Liver (tissue), 9 donors: ENCODE measurements around the gene PCNT. TPM values are rescaled to one million over a fixed set of nuclear protein-coding genes. Genes with fewer than 3 reads are reported as not detected.

ENCODE experiments used
- DNase-seq: peaks from one replicate; pipeline ENCODE4 v3.0.0-alpha.2; 2017; ENCODE audit warnings: low spot score
- H3K27ac ChIP-seq, 2 donors: one replicate each; pipeline ENCODE4 v1.7.0; 2013; ENCODE audit warnings: inconsistent platforms in 2 of 2, low read length in 2 of 2, control low read depth in 1 of 2, low read depth in 1 of 2, mild to moderate bottlenecking in 1 of 2
- H3K27me3 ChIP-seq, 4 donors: one replicate each; pipeline versions ENCODE4 v1.6.1 to v1.7.0; 2013; ENCODE audit warnings: low read length in 3 of 4, inconsistent platforms in 1 of 4, mild to moderate bottlenecking in 1 of 4, moderate library complexity in 1 of 4; ENCODE audit not compliant: control insufficient read depth in 4 of 4, insufficient read depth in 4 of 4
- H3K36me3 ChIP-seq, 4 donors: one replicate each; pipeline versions ENCODE4 v1.6.1 to v1.7.0; 2013; ENCODE audit warnings: low read length in 3 of 4, mild to moderate bottlenecking in 3 of 4, low read depth in 1 of 4, moderate library complexity in 1 of 4; ENCODE audit not compliant: control insufficient read depth in 4 of 4, insufficient read depth in 3 of 4
- H3K4me1 ChIP-seq, 4 donors: one replicate each; pipeline versions ENCODE4 v1.6.1 to v1.7.0; 2013; ENCODE audit warnings: low read length in 3 of 4, mild to moderate bottlenecking in 3 of 4, moderate library complexity in 1 of 4; ENCODE audit not compliant: control insufficient read depth in 4 of 4, insufficient read depth in 4 of 4
- H3K4me3 ChIP-seq, 3 donors: one replicate each; pipeline versions ENCODE4 v1.6.1 to v1.7.0; 2013; ENCODE audit warnings: low read length in 3 of 3, control low read depth in 1 of 3, low read depth in 1 of 3, mild to moderate bottlenecking in 1 of 3
- H3K9ac ChIP-seq, 2 donors: one replicate each; pipeline ENCODE4 v1.7.0; 2013; ENCODE audit warnings: low read length in 2 of 2, mild to moderate bottlenecking in 2 of 2, moderate library complexity in 2 of 2, control low read depth in 1 of 2, low read depth in 1 of 2
- H3K9me3 ChIP-seq, 4 donors: one replicate each; pipeline versions ENCODE4 v1.6.1 to v1.7.0; 2013; ENCODE audit warnings: low read length in 3 of 4; ENCODE audit not compliant: control insufficient read depth in 4 of 4
- EGR1 ChIP-seq, 2 donors: IDR thresholded peaks; 2 replicates each; pipeline ENCODE4 v1.6.1; 2016 to 2018; ENCODE audit warnings: antibody characterized with exemption in 2 of 2, low read depth in 2 of 2
- FOXA1 ChIP-seq: IDR thresholded peaks from 2 replicates; pipeline ENCODE4 v1.6.1; 2016; ENCODE audit warnings: antibody characterized with exemption
- FOXA2 ChIP-seq: IDR thresholded peaks from 2 replicates; pipeline ENCODE4 v1.6.1; 2016; ENCODE audit warnings: antibody characterized with exemption
- GABPA ChIP-seq, 2 donors: IDR thresholded peaks in 1 of 2; conservative IDR thresholded peaks in 1 of 2; 2 replicates each; pipeline ENCODE4 v1.6.1; 2016; ENCODE audit warnings: antibody characterized with exemption in 2 of 2, mild to moderate bottlenecking in 1 of 2, moderate library complexity in 1 of 2
- HNF4A ChIP-seq, 2 donors: conservative IDR thresholded peaks; 2 replicates each; pipeline ENCODE4 v1.6.1; 2016; ENCODE audit warnings: antibody characterized with exemption in 2 of 2, mild to moderate bottlenecking in 2 of 2
- HNF4G ChIP-seq: IDR thresholded peaks from 2 replicates; pipeline ENCODE4 v1.6.1; 2016; ENCODE audit warnings: antibody characterized with exemption
- JUND ChIP-seq, 2 donors: IDR thresholded peaks; 2 replicates each; pipeline ENCODE4 v1.6.1; 2016; ENCODE audit warnings: antibody characterized with exemption in 2 of 2
- RAD21 ChIP-seq, 2 donors: IDR thresholded peaks; 2 replicates each; pipeline ENCODE4 v1.6.1; 2016; ENCODE audit warnings: antibody characterized with exemption in 2 of 2, mild to moderate bottlenecking in 2 of 2
- RXRA ChIP-seq, 2 donors: IDR thresholded peaks; 2 replicates each; pipeline ENCODE4 v1.6.1; 2017 to 2018; ENCODE audit warnings: antibody characterized with exemption in 2 of 2, mild to moderate bottlenecking in 1 of 2
- SP1 ChIP-seq: IDR thresholded peaks from 2 replicates; pipeline ENCODE4 v1.6.1; 2018; ENCODE audit warnings: antibody characterized with exemption, mild to moderate bottlenecking
- TAF1 ChIP-seq: conservative IDR thresholded peaks from 2 replicates; pipeline ENCODE4 v1.6.1; 2016; ENCODE audit warnings: antibody characterized with exemption, mild to moderate bottlenecking
- YY1 ChIP-seq: IDR thresholded peaks from 2 replicates; pipeline ENCODE4 v1.6.1; 2016; ENCODE audit warnings: antibody characterized with exemption, mild to moderate bottlenecking
- WGBS: extraction: QIAGEN DNeasy Blood & Tissue Kit; methylation state at CpG from one replicate; pipeline ENCODE4 v1.1.7; 2013; 5-methylcytosine and 5-hydroxymethylcytosine counted together
- polyA plus RNA-seq, 2 donors: library from polyadenylated mRNA; stranded (reverse) in 1 of 2; unstranded in 1 of 2; fragments of 200-250 nt in 1 of 2; fragments of >200 nt in 1 of 2; fragmentation: Nextera tagmentation in 1 of 2; extraction: Ambion mirVana in 1 of 2; gene quantifications; one replicate each; pipeline versions ENCODE4 v1.2.1 to v1.2.3, GENCODE V29; 2013 to 2015
- total RNA-seq, 2 donors: library from RNA; depleted of rRNA; stranded (reverse); fragments of >200 nt; gene quantifications; one replicate each; pipeline ENCODE4 v1.2.3, GENCODE V29; 2014
- TF ChIP-seq, protein P1 (sequence below): IDR thresholded peaks from 2 replicates; pipeline ENCODE4 v1.6.1; 2016; ENCODE audit warnings: antibody characterized with exemption
- TF ChIP-seq, protein P2 (sequence below): IDR thresholded peaks from 2 replicates; pipeline ENCODE4 v1.6.1; 2016; ENCODE audit warnings: antibody characterized with exemption, mild to moderate bottlenecking
- TF ChIP-seq, protein P3 (sequence below): fragments of 150-350 bp; IDR thresholded peaks from 2 replicates; pipeline ENCODE4 v1.5.1; 2017; ENCODE audit warnings: improper control_type of control experiment, low read depth, low read length; ENCODE audit not compliant: missing input control
- TF ChIP-seq, protein P4 (sequence below): IDR thresholded peaks from 2 replicates; pipeline ENCODE4 v1.6.1; 2016; ENCODE audit warnings: antibody characterized with exemption
- donor health status: healthy.
- donor health status: healthy.
- donor health status: healthy.
- donor health status: healthy.
- donor health status: healthy.

Gene PCNT
- total and polyA plus RNA-seq, 4 donors, result 6.7 to 36.8 (median 15.2) TPM

DNA sequence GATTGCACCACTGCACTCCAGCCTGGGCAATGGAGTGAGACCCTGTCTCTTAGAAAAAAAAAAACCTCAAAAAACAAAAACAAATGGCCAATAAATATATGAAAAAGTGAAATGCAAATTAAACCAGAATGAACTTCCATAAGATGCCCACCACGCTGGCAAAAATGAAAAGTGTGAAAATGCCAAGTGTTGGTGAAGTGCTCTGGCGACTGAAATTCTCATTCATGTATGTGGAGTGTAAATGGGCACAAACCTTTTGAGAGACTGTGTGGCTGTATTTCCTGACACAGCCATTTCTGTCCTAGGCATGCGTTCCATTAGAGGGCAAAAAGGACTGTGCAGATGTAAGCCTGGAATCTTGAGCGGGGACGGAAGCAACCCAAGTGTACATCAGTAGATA lies 19.5 kb upstream of the PCNT start:
- Histone ChIP-seq H3K27me3 (no peaks in the 10 kb centered on the region), H3K36me3 (peaks cover 0 to 6% (median 2%) of the 10 kb centered on the region in 4 donors), H3K4me1 (no peaks in the 10 kb centered on the region), H3K9ac (no peak overlapping the region), H3K9me3 (no peaks in the 10 kb centered on the region), H3K27ac (no peak overlapping the region), H3K4me3 (no peak overlapping the region)
- TF ChIP-seq FOXA1 (no peak), HNF4A (conservative IDR thresholded peaks at IDR 0.05) (no peak), TAF1 (no peak), RXRA (IDR thresholded peaks at IDR 0.05) (no peak), YY1 (no peak)
- TF ChIP-seq, protein P1, sequence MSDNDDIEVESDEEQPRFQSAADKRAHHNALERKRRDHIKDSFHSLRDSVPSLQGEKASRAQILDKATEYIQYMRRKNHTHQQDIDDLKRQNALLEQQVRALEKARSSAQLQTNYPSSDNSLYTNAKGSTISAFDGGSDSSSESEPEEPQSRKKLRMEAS, result no peak
- no peak for DNase-seq
- 97% methylated on average over 5 of the region's 5 CpGs for WGBS

DNA sequence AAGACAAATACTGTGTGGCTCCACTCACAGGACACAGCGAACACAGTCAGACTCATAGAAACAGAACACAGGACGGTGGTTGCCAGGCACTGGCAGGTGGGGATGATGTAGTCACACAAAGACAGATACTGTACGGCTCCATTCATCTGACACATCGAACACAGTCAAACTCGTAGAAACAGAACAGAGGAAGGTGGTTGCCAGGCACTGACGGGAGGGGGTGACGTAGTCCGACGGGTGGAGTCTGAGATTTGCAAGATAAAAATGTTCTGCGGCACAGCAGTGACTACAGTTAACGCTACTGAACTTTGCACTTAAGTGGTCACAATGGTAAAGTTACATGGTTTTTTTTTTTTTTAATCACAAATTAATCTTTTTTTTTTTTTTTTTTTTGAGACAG lies 19.0 kb upstream of the PCNT start:
- H3K9me3 ChIP-seq, result no peaks in the 10 kb centered on the region
- DNase-seq, result no peak
- no peak overlapping the region for H3K27ac ChIP-seq
- H3K27me3 ChIP-seq, result no peaks in the 10 kb centered on the region
- H3K36me3 ChIP-seq, result peaks cover 0 to 6% (median 2%) of the 10 kb centered on the region in 4 donors
- no peaks in the 10 kb centered on the region for H3K4me1 ChIP-seq
- no peak for TF ChIP-seq EGR1 (IDR thresholded peaks at IDR 0.05; ENCODE audit: low read depth in 2 of 2)
- TF ChIP-seq, protein P2, sequence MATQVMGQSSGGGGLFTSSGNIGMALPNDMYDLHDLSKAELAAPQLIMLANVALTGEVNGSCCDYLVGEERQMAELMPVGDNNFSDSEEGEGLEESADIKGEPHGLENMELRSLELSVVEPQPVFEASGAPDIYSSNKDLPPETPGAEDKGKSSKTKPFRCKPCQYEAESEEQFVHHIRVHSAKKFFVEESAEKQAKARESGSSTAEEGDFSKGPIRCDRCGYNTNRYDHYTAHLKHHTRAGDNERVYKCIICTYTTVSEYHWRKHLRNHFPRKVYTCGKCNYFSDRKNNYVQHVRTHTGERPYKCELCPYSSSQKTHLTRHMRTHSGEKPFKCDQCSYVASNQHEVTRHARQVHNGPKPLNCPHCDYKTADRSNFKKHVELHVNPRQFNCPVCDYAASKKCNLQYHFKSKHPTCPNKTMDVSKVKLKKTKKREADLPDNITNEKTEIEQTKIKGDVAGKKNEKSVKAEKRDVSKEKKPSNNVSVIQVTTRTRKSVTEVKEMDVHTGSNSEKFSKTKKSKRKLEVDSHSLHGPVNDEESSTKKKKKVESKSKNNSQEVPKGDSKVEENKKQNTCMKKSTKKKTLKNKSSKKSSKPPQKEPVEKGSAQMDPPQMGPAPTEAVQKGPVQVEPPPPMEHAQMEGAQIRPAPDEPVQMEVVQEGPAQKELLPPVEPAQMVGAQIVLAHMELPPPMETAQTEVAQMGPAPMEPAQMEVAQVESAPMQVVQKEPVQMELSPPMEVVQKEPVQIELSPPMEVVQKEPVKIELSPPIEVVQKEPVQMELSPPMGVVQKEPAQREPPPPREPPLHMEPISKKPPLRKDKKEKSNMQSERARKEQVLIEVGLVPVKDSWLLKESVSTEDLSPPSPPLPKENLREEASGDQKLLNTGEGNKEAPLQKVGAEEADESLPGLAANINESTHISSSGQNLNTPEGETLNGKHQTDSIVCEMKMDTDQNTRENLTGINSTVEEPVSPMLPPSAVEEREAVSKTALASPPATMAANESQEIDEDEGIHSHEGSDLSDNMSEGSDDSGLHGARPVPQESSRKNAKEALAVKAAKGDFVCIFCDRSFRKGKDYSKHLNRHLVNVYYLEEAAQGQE, result no peak
- no peak for TF ChIP-seq FOXA1
- no peak for TF ChIP-seq HNF4G
- no peak for TF ChIP-seq FOXA2
- TF ChIP-seq TAF1, result no peak
- TF ChIP-seq SP1, result no peak
- TF ChIP-seq RAD21 (IDR thresholded peaks at IDR 0.05), result no peak
- TF ChIP-seq, protein P3, sequence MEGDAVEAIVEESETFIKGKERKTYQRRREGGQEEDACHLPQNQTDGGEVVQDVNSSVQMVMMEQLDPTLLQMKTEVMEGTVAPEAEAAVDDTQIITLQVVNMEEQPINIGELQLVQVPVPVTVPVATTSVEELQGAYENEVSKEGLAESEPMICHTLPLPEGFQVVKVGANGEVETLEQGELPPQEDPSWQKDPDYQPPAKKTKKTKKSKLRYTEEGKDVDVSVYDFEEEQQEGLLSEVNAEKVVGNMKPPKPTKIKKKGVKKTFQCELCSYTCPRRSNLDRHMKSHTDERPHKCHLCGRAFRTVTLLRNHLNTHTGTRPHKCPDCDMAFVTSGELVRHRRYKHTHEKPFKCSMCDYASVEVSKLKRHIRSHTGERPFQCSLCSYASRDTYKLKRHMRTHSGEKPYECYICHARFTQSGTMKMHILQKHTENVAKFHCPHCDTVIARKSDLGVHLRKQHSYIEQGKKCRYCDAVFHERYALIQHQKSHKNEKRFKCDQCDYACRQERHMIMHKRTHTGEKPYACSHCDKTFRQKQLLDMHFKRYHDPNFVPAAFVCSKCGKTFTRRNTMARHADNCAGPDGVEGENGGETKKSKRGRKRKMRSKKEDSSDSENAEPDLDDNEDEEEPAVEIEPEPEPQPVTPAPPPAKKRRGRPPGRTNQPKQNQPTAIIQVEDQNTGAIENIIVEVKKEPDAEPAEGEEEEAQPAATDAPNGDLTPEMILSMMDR, result no peak
- TF ChIP-seq YY1, result no peak
- no peak for TF ChIP-seq RXRA (IDR thresholded peaks at IDR 0.05)
- TF ChIP-seq, protein P4, sequence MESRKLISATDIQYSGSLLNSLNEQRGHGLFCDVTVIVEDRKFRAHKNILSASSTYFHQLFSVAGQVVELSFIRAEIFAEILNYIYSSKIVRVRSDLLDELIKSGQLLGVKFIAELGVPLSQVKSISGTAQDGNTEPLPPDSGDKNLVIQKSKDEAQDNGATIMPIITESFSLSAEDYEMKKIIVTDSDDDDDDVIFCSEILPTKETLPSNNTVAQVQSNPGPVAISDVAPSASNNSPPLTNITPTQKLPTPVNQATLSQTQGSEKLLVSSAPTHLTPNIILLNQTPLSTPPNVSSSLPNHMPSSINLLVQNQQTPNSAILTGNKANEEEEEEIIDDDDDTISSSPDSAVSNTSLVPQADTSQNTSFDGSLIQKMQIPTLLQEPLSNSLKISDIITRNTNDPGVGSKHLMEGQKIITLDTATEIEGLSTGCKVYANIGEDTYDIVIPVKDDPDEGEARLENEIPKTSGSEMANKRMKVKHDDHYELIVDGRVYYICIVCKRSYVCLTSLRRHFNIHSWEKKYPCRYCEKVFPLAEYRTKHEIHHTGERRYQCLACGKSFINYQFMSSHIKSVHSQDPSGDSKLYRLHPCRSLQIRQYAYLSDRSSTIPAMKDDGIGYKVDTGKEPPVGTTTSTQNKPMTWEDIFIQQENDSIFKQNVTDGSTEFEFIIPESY, result no peak
- TF ChIP-seq, protein P1, result no peak
- TF ChIP-seq JUND (IDR thresholded peaks at IDR 0.05), result no peak
- TF ChIP-seq GABPA (IDR thresholded peaks at IDR 0.05 in 1 of 2, conservative IDR thresholded peaks at IDR 0.05 in 1 of 2), result no peak
- no peak overlapping the region for H3K9ac ChIP-seq
- H3K4me3 ChIP-seq, result no peak overlapping the region
- WGBS, result 96% methylated on average over 11 of the region's 11 CpGs
